Measurements from ENCODE around the gene GSG1L.
A peak's percentile ranks its signal among the peaks of the same experiment; 100 is the strongest.

Gene GSG1L

GRCh38 chr16:27780468-27781194 is 282.9 kb downstream of the GSG1L start:
- no peaks in the 10 kb centered on the region for H3K27me3 ChIP-seq (ENCODE audit: insufficient read depth, low read depth, severe bottlenecking)
- H3K36me3 ChIP-seq = peaks cover 37% of the 10 kb centered on the region
- peak; percentile 29 for DNase-seq
- H3K9me3 ChIP-seq (ENCODE audit: severe bottlenecking) = no peaks in the 10 kb centered on the region
- H3K27ac ChIP-seq = no peak overlapping the region; the same call in 1 of the 2 replicates
- no peak overlapping the region for H3K4me3 ChIP-seq (ENCODE audit: low read depth, low read length)
- no peak for TF ChIP-seq CTCF (IDR thresholded peaks at IDR 0.05; ENCODE audit: low read depth, low read length)

GRCh38 chr16:27779641-27780164 is 283.8 kb downstream of the GSG1L start:
- no peaks in the 10 kb centered on the region for H3K9me3 ChIP-seq (ENCODE audit: severe bottlenecking)
- no peak overlapping the region for H3K27ac ChIP-seq
- no peak overlapping the region for H3K4me3 ChIP-seq (ENCODE audit: low read depth, low read length)
- H3K36me3 ChIP-seq = peaks cover 43% of the 10 kb centered on the region
- DNase-seq = no peak
- no peak for TF ChIP-seq CTCF (IDR thresholded peaks at IDR 0.05; ENCODE audit: low read depth, low read length)
- H3K27me3 ChIP-seq (ENCODE audit: insufficient read depth, low read depth, severe bottlenecking) = no peaks in the 10 kb centered on the region

- no peaks in the 10 kb centered on the region for H3K27me3 ChIP-seq (ENCODE audit: insufficient read depth, low read depth, severe bottlenecking)
- TF ChIP-seq CTCF (IDR thresholded peaks at IDR 0.05; ENCODE audit: low read depth, low read length) = no peak
- DNase-seq = no peak
- H3K36me3 ChIP-seq = peaks cover 49% of the 10 kb centered on the region
- no peak overlapping the region for H3K4me3 ChIP-seq (ENCODE audit: low read depth, low read length)
- H3K9me3 ChIP-seq (ENCODE audit: severe bottlenecking) = no peaks in the 10 kb centered on the region
- H3K27ac ChIP-seq = no peak overlapping the region
These were observed 284.5 kb downstream of the GSG1L start for GRCh38 chr16:27778926-27779570.

DNA sequence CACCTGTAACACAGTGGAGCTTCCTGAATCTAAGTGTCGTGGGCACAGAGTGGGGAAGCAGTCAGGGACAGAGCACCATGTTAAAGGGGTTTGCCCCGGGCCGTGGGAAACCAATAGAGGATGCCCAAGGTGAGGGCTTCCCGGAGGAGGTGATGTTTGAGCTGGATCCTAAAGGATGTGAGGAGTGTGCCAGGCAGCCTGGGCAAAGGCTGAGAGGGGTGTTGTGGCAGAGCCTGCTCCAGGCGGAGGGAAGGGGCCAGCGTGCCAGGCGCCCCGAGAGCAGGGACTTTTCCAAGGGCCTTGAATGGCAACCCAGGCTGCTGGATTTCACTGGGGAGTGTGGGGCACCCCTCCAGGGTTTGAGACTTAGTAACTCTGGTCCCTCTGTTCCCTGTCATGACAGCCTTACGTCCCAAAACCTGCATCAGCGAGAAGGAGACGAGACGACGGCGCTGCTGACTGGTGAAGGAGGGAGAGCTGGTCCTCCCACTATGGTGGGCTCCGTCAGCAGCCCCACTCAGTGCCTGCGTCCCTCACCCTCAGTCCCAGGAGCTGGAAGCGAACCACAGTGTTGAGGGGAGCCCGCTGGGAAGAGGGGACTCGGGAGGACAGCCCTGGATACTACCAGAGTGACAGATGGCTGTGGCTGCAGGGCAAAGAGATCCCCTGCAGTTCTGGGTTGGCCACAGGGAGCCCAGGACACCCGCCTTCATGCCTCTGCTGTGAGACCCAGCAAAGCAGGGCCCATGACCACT is 285.2 kb downstream of the GSG1L start:
- Histone ChIP-seq H3K9me3 (ENCODE audit: severe bottlenecking) (no peaks in the 10 kb centered on the region), H3K27me3 (ENCODE audit: insufficient read depth, low read depth, severe bottlenecking) (no peaks in the 10 kb centered on the region), H3K36me3 (peaks cover 56% of the 10 kb centered on the region), H3K4me3 (ENCODE audit: low read depth, low read length) (no peak overlapping the region), H3K27ac (no peak overlapping the region)
- DNase-seq = no peak
- TF ChIP-seq CTCF (IDR thresholded peaks at IDR 0.05; ENCODE audit: low read depth, low read length) = no peak

GRCh38 chr16:27777527-27777926 is 286.0 kb downstream of the GSG1L start:
- Histone ChIP-seq H3K27ac (no peak overlapping the region), H3K9me3 (ENCODE audit: severe bottlenecking) (no peaks in the 10 kb centered on the region)
- DNase-seq = no peak

More at GRCh38 chr16:27777527-27777926, 286.0 kb downstream of the GSG1L start:
- no peaks in the 10 kb centered on the region for H3K27me3 ChIP-seq (ENCODE audit: insufficient read depth, low read depth, severe bottlenecking)
- no peak overlapping the region for H3K4me3 ChIP-seq (ENCODE audit: low read depth, low read length)
- TF ChIP-seq CTCF (IDR thresholded peaks at IDR 0.05; ENCODE audit: low read depth, low read length) = no peak
- peaks cover 64% of the 10 kb centered on the region for H3K36me3 ChIP-seq
